Measurements from ENCODE around the gene TOP1. TPM values are rescaled to one million over a fixed set of nuclear protein-coding genes. Genes with fewer than 3 reads are reported as not detected.

Gene TOP1
- polyA plus RNA-seq, 1 of the 3 experiments (the other 2 are of a cell fraction), result 11.9 TPM

DNA sequence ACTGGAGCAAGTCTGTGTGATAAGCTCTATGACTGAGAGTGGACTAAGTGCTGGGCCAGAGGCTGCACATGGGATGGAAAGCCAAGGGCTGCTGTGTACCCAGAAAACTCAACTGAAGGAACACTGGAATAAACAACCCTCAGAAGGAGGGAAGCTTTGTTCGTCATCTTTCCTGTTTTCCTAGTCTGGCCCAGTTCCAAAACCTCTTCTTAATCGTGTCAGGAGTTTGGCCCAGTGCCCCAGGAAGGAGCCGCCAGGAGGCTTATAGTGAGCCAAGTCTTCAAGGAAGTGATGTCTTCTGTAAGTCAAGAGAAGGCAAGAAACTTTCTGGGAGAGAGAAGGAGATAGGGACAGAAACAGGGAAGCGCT is 23.3 kb upstream of the TOP1 start:
- peak overlapping the region in 1 of 2 experiments; percentile 25; a peak in 1 of 4 replicates for H3K4me3 ChIP-seq (ENCODE audit: low read depth in 2 of 2, low read length in 1 of 2)
- no peak for DNase-seq
- H3K36me3 ChIP-seq (replicated peaks in 1 of 2; ENCODE audit: control insufficient read depth in 1 of 2, insufficient read depth in 2 of 2, low read length in 1 of 2), result no peaks in the 10 kb centered on the region
- 22% methylated on average over 4 of the region's 4 CpGs for WGBS (ENCODE audit: low lambda C conversion rate)
- peak overlapping the region; percentile 71 for H3K4me2 ChIP-seq
- ChIA-PET CTCF (interaction anchor here (0.7 to 1.8 kb wide), 3 partner anchors 14 to 405 kb away, joined by 3 to 13 read pairs (median 6); no protein-coding TSS in a partner anchor), POLR2A (no interaction called here)
- H2AFZ ChIP-seq (ENCODE audit: low read depth), result no peak overlapping the region; the same call in 1 of the 2 replicates
- 0 out of 2 replicates have a peak, but pooled peaks cover 6% of the 10 kb centered on the region for H3K79me2 ChIP-seq (ENCODE audit: insufficient read depth)
- H3K9me3 ChIP-seq, result no peaks in the 10 kb centered on the region
- H3K4me1 ChIP-seq (ENCODE audit: control insufficient read depth in 1 of 2, insufficient read depth in 2 of 2, low read depth in 1 of 2, low read length in 1 of 2), result peaks cover 5 to 61% of the 10 kb centered on the region in 2 experiments; a peak in 3 of 4 replicates
- no peaks in the 10 kb centered on the region for H3K27me3 ChIP-seq (ENCODE audit: insufficient read depth)
- H3K9me2 ChIP-seq, result no peaks in the 10 kb centered on the region
- H3K9ac ChIP-seq, result no peak overlapping the region; the same call in 1 of the 2 replicates
- no peaks in the 10 kb centered on the region for H4K20me1 ChIP-seq (ENCODE audit: insufficient read depth)
- peak overlapping the region; percentile 45 to 99; a peak in 3 of 4 replicates for H3K27ac ChIP-seq (ENCODE audit: low read depth in 2 of 2, low read length in 1 of 2)
- H3F3A ChIP-seq (replicated peaks; ENCODE audit: insufficient read depth), result peaks cover 38% of the 10 kb centered on the region
- peak; percentile 70 for TF ChIP-seq TCF12 (IDR thresholded peaks at IDR 0.05)
- TF ChIP-seq RFX5 (IDR thresholded peaks at IDR 0.05; ENCODE audit: low read length), result no peak
- TF ChIP-seq POLR2AphosphoS5 (IDR thresholded peaks at IDR 0.05; ENCODE audit: low read depth, low read length), result peak; percentile 22; the same call in 1 of the 2 replicates
- TF ChIP-seq, protein P1, sequence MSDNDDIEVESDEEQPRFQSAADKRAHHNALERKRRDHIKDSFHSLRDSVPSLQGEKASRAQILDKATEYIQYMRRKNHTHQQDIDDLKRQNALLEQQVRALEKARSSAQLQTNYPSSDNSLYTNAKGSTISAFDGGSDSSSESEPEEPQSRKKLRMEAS (IDR thresholded peaks at IDR 0.05; ENCODE audit: low read depth), result no peak; the same call in 1 of the 2 replicates
- peak in 1 of 2 experiments; percentile 75; a peak in 2 of 4 replicates for TF ChIP-seq EP300 (IDR thresholded peaks at IDR 0.05; ENCODE audit: borderline replicate concordance in 1 of 2, low read depth in 1 of 2, low read length in 1 of 2)
- TF ChIP-seq EZH2phosphoT487 (IDR thresholded peaks at IDR 0.05; ENCODE audit: borderline replicate concordance, low read depth), result no peak
- TF ChIP-seq SMC3 (IDR thresholded peaks at IDR 0.05; ENCODE audit: low read depth, low read length), result no peak
- no peak for TF ChIP-seq FOXJ3 (CRISPR knock-in tag; IDR thresholded peaks at IDR 0.05)
- TF ChIP-seq YY1 (IDR thresholded peaks at IDR 0.05; ENCODE audit: low read depth), result no peak
- TF ChIP-seq JUND (IDR thresholded peaks at IDR 0.05), result peak; percentile 40
- TF ChIP-seq, protein P2, sequence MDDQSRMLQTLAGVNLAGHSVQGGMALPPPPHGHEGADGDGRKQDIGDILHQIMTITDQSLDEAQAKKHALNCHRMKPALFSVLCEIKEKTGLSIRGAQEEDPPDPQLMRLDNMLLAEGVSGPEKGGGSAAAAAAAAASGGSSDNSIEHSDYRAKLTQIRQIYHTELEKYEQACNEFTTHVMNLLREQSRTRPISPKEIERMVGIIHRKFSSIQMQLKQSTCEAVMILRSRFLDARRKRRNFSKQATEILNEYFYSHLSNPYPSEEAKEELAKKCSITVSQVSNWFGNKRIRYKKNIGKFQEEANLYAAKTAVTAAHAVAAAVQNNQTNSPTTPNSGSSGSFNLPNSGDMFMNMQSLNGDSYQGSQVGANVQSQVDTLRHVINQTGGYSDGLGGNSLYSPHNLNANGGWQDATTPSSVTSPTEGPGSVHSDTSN (IDR thresholded peaks at IDR 0.05), result peak; percentile 76
- TF ChIP-seq TAF1 (IDR thresholded peaks at IDR 0.05; ENCODE audit: borderline replicate concordance, low read depth, low read length), result no peak
- no peak for TF ChIP-seq GATA2 (CRISPR knock-in tag; IDR thresholded peaks at IDR 0.05)
- TF ChIP-seq RXRA (IDR thresholded peaks at IDR 0.05; ENCODE audit: borderline replicate concordance, low read depth), result 0 out of 2 replicates have a peak, but pooled peaks have one; percentile 31
- no peak for TF ChIP-seq CHD2 (IDR thresholded peaks at IDR 0.05; ENCODE audit: low read length, partially characterized antibody)
- TF ChIP-seq, protein P3, sequence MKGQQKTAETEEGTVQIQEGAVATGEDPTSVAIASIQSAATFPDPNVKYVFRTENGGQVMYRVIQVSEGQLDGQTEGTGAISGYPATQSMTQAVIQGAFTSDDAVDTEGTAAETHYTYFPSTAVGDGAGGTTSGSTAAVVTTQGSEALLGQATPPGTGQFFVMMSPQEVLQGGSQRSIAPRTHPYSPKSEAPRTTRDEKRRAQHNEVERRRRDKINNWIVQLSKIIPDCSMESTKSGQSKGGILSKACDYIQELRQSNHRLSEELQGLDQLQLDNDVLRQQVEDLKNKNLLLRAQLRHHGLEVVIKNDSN (IDR thresholded peaks at IDR 0.05; ENCODE audit: borderline replicate concordance, low read depth), result peak; percentile 45; the same call in 1 of the 2 replicates
- TF ChIP-seq, protein P4, sequence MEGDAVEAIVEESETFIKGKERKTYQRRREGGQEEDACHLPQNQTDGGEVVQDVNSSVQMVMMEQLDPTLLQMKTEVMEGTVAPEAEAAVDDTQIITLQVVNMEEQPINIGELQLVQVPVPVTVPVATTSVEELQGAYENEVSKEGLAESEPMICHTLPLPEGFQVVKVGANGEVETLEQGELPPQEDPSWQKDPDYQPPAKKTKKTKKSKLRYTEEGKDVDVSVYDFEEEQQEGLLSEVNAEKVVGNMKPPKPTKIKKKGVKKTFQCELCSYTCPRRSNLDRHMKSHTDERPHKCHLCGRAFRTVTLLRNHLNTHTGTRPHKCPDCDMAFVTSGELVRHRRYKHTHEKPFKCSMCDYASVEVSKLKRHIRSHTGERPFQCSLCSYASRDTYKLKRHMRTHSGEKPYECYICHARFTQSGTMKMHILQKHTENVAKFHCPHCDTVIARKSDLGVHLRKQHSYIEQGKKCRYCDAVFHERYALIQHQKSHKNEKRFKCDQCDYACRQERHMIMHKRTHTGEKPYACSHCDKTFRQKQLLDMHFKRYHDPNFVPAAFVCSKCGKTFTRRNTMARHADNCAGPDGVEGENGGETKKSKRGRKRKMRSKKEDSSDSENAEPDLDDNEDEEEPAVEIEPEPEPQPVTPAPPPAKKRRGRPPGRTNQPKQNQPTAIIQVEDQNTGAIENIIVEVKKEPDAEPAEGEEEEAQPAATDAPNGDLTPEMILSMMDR (IDR thresholded peaks at IDR 0.05), result 0 out of 2 replicates have a peak, but pooled peaks have one; percentile 11
- TF ChIP-seq, protein P5, sequence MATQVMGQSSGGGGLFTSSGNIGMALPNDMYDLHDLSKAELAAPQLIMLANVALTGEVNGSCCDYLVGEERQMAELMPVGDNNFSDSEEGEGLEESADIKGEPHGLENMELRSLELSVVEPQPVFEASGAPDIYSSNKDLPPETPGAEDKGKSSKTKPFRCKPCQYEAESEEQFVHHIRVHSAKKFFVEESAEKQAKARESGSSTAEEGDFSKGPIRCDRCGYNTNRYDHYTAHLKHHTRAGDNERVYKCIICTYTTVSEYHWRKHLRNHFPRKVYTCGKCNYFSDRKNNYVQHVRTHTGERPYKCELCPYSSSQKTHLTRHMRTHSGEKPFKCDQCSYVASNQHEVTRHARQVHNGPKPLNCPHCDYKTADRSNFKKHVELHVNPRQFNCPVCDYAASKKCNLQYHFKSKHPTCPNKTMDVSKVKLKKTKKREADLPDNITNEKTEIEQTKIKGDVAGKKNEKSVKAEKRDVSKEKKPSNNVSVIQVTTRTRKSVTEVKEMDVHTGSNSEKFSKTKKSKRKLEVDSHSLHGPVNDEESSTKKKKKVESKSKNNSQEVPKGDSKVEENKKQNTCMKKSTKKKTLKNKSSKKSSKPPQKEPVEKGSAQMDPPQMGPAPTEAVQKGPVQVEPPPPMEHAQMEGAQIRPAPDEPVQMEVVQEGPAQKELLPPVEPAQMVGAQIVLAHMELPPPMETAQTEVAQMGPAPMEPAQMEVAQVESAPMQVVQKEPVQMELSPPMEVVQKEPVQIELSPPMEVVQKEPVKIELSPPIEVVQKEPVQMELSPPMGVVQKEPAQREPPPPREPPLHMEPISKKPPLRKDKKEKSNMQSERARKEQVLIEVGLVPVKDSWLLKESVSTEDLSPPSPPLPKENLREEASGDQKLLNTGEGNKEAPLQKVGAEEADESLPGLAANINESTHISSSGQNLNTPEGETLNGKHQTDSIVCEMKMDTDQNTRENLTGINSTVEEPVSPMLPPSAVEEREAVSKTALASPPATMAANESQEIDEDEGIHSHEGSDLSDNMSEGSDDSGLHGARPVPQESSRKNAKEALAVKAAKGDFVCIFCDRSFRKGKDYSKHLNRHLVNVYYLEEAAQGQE (IDR thresholded peaks at IDR 0.05; ENCODE audit: low read depth, low read length), result no peak
- no peak for TF ChIP-seq SIN3A (IDR thresholded peaks at IDR 0.05; ENCODE audit: borderline replicate concordance, low read depth, low read length)
- TF ChIP-seq, protein P6, sequence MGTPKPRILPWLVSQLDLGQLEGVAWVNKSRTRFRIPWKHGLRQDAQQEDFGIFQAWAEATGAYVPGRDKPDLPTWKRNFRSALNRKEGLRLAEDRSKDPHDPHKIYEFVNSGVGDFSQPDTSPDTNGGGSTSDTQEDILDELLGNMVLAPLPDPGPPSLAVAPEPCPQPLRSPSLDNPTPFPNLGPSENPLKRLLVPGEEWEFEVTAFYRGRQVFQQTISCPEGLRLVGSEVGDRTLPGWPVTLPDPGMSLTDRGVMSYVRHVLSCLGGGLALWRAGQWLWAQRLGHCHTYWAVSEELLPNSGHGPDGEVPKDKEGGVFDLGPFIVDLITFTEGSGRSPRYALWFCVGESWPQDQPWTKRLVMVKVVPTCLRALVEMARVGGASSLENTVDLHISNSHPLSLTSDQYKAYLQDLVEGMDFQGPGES (IDR thresholded peaks at IDR 0.05; ENCODE audit: low read depth, low read length), result no peak
- TF ChIP-seq GABPA (IDR thresholded peaks at IDR 0.05; ENCODE audit: low read depth), result no peak
- TF ChIP-seq, protein P7, sequence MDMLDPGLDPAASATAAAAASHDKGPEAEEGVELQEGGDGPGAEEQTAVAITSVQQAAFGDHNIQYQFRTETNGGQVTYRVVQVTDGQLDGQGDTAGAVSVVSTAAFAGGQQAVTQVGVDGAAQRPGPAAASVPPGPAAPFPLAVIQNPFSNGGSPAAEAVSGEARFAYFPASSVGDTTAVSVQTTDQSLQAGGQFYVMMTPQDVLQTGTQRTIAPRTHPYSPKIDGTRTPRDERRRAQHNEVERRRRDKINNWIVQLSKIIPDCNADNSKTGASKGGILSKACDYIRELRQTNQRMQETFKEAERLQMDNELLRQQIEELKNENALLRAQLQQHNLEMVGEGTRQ (IDR thresholded peaks at IDR 0.05; ENCODE audit: borderline replicate concordance, low read depth, low read length), result no peak
- 0 out of 2 replicates have a peak, but pooled peaks have one; percentile 44 for TF ChIP-seq FOXM1 (IDR thresholded peaks at IDR 0.05; ENCODE audit: low read depth)
- TF ChIP-seq NFIC (IDR thresholded peaks at IDR 0.05; ENCODE audit: borderline replicate concordance), result peak; percentile 99
